T-helper 2 cell treated with Interferon-gamma antibody and Interleukin-4, amounts not matched to agents 5 μg/mL and 100 μg/mL, for 36 hours (primary cell): ENCODE results near the gene MRPS18A.
"Not testable (repeated sequence)": the region's sequence is repeated elsewhere in the genome, so short reads cannot be mapped to it uniquely, and the experiment has no call there.

Experiments
- DNase-seq: peaks from one replicate; pipeline ENCODE4 v3.0.0; 2021; ENCODE audit warnings: low spot score
- H3K27ac Mint-ChIP-seq: one replicate; pipeline ENCODE4 v1.8.0; 2021; ENCODE audit warnings: mild to moderate bottlenecking, mixed read lengths
- H3K27me3 Mint-ChIP-seq: one replicate; pipeline ENCODE4 v1.8.0; 2021; ENCODE audit warnings: low read depth, mixed read lengths
- H3K36me3 Mint-ChIP-seq: one replicate; pipeline ENCODE4 v1.8.0; 2021; ENCODE audit warnings: low read depth, mixed read lengths
- H3K4me1 Mint-ChIP-seq: one replicate; pipeline ENCODE4 v1.8.0; 2021; ENCODE audit warnings: low read depth, mixed read lengths
- H3K4me3 Mint-ChIP-seq: one replicate; pipeline ENCODE4 v1.8.0; 2022; ENCODE audit warnings: mild to moderate bottlenecking, moderate library complexity, mixed read lengths
- H3K9me3 Mint-ChIP-seq: one replicate; pipeline ENCODE4 v1.8.0; 2021; ENCODE audit warnings: mixed read lengths

The MRPS18A gene

DNA sequence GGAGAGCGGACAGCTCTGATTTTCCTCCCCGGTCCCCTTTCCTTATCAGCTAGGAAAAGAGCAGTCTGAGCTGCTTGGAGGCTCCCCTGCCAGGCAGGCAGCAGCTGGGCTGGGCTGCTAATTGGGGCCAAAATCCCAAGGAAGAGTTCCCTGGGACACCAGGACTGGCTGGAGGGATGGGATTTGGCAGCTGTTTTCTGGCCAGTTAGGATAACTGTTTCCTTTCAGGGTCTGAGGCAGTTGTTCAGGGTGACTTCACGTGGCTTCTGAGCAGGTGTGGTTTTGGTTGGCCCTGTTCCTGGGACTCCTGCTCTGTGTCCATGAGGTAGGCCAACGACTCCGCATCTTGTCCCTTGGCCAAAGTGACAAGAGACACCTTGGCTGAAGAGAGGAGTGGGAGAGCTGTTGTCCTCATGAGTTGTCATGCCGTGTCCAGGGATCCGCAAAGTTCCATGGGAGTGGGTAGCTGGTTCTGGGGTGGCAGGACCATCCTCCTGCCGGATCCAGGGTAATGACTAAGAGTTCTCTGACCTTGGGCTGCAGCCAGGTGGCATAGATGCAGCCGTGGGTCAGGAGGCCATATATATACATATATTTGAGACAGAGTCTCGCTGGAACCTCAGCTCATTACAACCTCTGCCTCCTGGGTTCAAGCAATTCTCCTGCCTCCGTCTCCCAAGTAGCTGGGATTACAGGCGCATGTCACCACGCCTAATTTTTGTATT lies 21.2 kb downstream of the MRPS18A start:
- H3K27me3 Mint-ChIP-seq: no peaks in the 10 kb centered on the region
- peaks cover 33% of the 10 kb centered on the region for H3K4me1 Mint-ChIP-seq
- peaks cover 13% of the 10 kb centered on the region for H3K36me3 Mint-ChIP-seq
- no peak overlapping the region for H3K4me3 Mint-ChIP-seq
- no peak for DNase-seq
- no peaks in the 10 kb centered on the region for H3K9me3 Mint-ChIP-seq
- H3K27ac Mint-ChIP-seq: no peak overlapping the region

DNA sequence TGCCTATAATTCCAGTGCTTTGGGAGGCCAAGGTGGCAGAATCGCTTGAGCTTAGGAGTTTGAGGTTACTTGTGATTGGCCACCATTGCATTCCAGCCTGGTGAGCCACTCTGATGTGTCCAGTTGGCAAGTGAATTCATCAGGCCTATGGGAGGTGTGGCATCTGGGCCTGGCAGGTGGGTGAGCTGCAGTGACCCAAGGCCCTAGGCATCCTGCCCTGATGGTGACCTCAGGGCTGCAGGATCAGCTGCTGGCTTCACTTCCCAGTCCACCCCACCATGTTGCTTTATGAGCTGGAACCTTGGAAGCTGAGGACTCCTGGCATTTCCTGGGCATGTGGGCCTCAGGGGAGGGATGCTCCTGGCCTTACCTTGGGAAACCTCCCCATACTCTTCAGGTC lies 22.2 kb downstream of the MRPS18A start:
- peaks cover 6% of the 10 kb centered on the region for H3K9me3 Mint-ChIP-seq
- H3K27me3 Mint-ChIP-seq: no peaks in the 10 kb centered on the region
- no peak overlapping the region for H3K4me3 Mint-ChIP-seq
- no peak overlapping the region for H3K27ac Mint-ChIP-seq
- no peak for DNase-seq
- H3K36me3 Mint-ChIP-seq: peaks cover 9% of the 10 kb centered on the region
- H3K4me1 Mint-ChIP-seq: peaks cover 27% of the 10 kb centered on the region

DNA sequence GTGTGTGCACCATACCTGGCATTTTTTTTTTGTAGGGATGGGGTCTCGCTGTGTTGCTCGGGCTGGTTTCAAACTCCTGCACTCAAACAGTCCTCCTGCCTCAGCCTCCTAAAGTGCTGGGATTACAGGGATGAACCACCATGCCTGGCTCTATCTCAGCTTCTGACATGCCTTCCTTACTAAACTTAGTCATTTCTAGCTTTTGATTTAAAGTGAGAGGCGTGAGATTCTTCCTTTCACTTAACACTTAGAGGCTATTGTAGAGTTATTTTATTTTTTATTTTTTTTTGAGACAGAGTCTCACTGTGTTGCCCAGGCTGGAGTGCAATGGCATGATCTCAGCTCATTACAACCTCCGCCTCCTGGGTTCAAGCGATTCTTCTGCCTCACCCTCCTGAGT lies 24.6 kb downstream of the MRPS18A start:
- DNase-seq, H3K9me3 Mint-ChIP-seq, H3K4me3 Mint-ChIP-seq, H3K27me3 Mint-ChIP-seq, H3K36me3 Mint-ChIP-seq, H3K27ac Mint-ChIP-seq: not testable (repeated sequence)
- H3K4me1 Mint-ChIP-seq: peaks cover 13% of the 10 kb centered on the region

DNA sequence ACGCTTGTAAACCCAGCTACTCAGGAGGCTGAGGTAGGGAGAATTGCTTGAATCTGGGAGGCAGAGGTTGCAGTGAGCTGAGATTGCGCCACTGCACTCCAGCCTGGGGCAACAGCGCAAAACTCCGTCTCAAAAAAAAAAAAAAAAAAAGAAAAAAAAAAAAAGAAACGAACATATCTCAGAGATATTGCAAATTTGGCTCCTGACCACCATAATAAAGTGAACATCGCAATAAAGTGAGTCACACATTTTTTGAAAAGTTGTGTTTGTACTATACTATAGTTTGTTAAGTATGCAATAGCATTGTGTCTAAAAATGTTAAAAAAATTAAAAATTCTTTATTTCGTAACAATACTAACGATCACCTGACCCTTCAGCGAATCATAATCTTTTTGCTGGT lies 29.4 kb downstream of the MRPS18A start:
- peaks cover 2% of the 10 kb centered on the region for H3K36me3 Mint-ChIP-seq
- H3K4me1 Mint-ChIP-seq: peaks cover 6% of the 10 kb centered on the region
- no peak overlapping the region for H3K4me3 Mint-ChIP-seq
- DNase-seq: no peak
- H3K27me3 Mint-ChIP-seq: peaks cover 3% of the 10 kb centered on the region
- peaks cover 6% of the 10 kb centered on the region for H3K9me3 Mint-ChIP-seq
- no peak overlapping the region for H3K27ac Mint-ChIP-seq

DNA sequence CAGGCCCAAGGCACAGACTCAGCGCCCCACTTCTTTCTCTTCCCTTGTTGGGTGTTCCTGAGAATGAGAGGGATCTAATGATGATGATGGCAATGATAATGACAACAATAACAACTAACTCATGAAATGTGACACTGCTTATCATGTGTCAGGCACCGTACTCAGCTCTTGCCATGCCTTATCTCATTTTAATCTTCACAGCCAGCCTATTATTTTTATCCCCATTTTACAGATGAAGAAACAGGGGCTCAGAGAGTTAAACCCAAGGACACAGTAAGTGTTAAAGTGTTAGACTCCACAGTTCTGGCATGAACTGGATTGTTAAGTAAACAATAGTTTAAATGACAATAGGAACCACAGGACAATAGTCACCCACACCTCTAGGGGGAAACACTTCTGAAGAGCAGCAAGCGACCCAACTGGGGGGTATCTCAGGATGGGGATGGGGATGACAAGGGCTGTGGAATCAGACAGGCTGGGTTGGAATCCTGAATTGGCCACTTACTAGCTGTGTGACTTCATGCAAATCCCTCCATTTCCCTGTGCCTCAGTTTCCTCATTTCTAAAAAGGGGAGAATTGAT lies 30.3 kb downstream of the MRPS18A start:
- no peak for DNase-seq
- Mint-ChIP-seq H3K4me3 (no peak overlapping the region), H3K27ac (no peak overlapping the region), H3K36me3 (peaks cover 2% of the 10 kb centered on the region), H3K4me1 (peaks cover 2% of the 10 kb centered on the region), H3K27me3 (peaks cover 3% of the 10 kb centered on the region), H3K9me3 (peaks cover 6% of the 10 kb centered on the region)

DNA sequence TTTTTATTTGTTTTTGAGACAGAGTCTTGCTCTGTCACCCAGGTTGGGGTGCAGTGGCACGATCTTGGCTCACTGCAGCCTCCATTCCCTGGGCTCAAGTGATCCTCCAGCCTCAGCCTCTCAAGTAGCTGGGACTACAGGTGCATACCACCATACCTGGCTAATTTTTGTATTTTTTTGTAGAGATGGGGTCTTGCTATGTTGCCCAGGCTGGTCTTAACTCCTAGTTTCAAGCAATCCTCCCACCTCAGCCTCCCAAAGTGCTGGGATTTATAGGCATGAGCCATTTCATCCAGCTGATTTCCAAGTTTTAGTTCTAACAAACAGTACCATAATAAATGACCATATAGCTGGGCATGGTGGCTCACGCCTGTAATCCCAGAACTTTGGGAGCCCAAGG lies 34.8 kb downstream of the MRPS18A start:
- H3K4me3 Mint-ChIP-seq, H3K36me3 Mint-ChIP-seq, DNase-seq, H3K27me3 Mint-ChIP-seq, H3K27ac Mint-ChIP-seq, H3K9me3 Mint-ChIP-seq, H3K4me1 Mint-ChIP-seq: not testable (repeated sequence)

DNA sequence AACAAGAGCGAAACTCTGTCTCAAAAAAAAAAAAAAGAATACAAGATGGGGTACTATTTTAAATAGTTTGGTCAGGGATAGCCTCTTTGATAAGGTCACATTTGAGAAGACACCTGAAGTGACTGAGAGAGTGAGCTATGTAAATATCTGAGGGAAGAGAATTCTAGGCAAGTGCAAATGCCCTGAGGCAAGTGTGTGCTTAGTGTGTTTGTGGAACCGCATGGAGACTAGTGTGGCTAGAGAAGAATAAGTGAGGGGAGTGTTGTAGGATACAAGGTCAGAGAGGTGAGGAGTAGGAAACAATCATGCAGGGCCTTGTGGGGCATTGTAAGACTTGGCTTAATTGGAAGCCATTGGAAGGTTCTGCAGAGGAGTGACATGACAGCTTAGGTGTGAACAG lies 39.3 kb downstream of the MRPS18A start:
- H3K27ac Mint-ChIP-seq: no peak overlapping the region
- no peak overlapping the region for H3K4me3 Mint-ChIP-seq
- no peaks in the 10 kb centered on the region for H3K9me3 Mint-ChIP-seq
- peaks cover 2% of the 10 kb centered on the region for H3K36me3 Mint-ChIP-seq
- peaks cover 2% of the 10 kb centered on the region for H3K27me3 Mint-ChIP-seq
- DNase-seq: no peak
- H3K4me1 Mint-ChIP-seq: peaks cover 5% of the 10 kb centered on the region

DNA sequence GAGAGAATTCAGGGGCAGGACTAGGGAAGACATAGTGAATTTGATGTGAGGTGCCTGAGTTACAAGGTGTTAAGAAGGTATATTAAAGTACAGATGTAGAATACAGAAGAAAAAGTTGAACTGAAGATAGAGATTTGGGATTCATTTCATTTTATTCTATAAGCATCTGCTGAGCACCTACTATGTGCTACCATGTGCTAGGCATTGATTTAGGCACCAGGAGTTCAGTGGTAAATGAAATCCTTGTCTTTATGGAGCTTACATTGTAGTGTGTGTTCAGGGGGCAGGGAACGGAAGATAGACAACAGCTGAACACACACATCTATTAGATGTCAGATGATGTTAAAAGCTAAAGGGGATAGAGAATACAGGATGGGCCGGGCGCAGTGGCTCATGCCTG lies 40.0 kb downstream of the MRPS18A start:
- peaks cover 6% of the 10 kb centered on the region for H3K36me3 Mint-ChIP-seq
- H3K4me3 Mint-ChIP-seq: no peak overlapping the region
- DNase-seq: no peak
- H3K27ac Mint-ChIP-seq: no peak overlapping the region
- peaks cover 2% of the 10 kb centered on the region for H3K27me3 Mint-ChIP-seq
- H3K4me1 Mint-ChIP-seq: peaks cover 5% of the 10 kb centered on the region
- H3K9me3 Mint-ChIP-seq: no peaks in the 10 kb centered on the region

DNA sequence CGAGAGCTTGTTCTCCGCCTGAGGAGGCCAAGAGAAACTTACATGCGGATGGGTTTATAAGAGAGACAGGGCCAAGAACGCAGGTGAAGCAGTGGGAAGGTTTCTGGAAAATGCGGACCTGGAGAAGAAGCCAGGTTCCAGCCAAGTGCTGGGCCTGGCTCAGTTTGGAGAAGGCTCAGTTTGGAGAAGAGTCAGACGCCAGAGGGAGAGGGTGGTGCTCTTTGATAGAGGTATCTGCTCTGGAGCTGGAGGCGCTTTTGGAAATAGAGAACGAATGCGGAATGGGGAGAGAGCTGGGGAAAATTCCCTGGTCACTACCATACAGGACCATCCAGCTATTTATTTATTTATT lies 42.0 kb downstream of the MRPS18A start:
- peaks cover 2% of the 10 kb centered on the region for H3K27me3 Mint-ChIP-seq
- H3K4me3 Mint-ChIP-seq: peak overlapping the region; percentile 79
- H3K9me3 Mint-ChIP-seq: no peaks in the 10 kb centered on the region
- no peak for DNase-seq
- H3K36me3 Mint-ChIP-seq: peaks cover 15% of the 10 kb centered on the region
- peaks cover 5% of the 10 kb centered on the region for H3K4me1 Mint-ChIP-seq
- H3K27ac Mint-ChIP-seq: no peak overlapping the region

DNA sequence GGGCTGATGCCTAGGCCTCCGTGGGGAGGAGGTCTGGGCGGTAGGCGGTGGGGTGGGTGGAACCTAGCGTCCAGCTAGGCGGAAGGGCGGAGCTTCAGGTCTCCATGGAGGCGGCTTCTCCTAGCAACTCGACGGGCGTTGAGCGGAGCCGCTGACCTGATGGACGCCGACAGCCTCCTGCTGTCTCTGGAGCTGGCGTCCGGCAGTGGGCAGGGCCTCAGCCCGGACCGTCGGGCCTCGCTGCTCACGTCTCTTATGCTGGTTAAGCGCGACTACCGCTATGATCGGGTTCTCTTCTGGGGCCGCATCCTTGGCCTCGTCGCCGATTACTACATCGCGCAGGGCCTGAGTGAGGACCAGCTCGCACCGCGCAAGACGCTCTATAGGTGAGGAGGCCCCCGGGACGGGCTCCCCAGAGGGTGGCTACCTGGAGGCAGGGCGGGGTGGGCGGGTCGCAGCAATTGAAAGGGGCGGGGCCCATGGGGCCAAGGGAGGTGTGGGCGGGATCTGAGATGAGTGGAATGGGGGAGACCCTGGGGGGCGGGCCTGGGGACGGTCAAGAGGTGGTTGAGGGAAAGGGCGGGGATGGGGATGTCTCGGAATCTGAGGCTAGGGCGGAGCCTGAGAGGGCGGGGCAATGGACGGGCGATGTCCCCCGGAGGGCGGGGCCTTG lies 42.5 kb downstream of the MRPS18A start, which contains the start of gene RSPH9:
Gene RSPH9, plus strand, starts transcription at position 97 of the 673 bp plus-strand sequence. Its CDS starts 63 bp downstream, at position 160.
- Mint-ChIP-seq H3K4me1 (peaks cover 10% of the 10 kb centered on the region), H3K27me3 (peaks cover 2% of the 10 kb centered on the region), H3K36me3 (peaks cover 20% of the 10 kb centered on the region), H3K9me3 (no peaks in the 10 kb centered on the region), H3K27ac (no peak within 1 kb of the TSS), H3K4me3 (peak within 1 kb of the TSS; percentile 79)
- peak; percentile 70 for DNase-seq

DNA sequence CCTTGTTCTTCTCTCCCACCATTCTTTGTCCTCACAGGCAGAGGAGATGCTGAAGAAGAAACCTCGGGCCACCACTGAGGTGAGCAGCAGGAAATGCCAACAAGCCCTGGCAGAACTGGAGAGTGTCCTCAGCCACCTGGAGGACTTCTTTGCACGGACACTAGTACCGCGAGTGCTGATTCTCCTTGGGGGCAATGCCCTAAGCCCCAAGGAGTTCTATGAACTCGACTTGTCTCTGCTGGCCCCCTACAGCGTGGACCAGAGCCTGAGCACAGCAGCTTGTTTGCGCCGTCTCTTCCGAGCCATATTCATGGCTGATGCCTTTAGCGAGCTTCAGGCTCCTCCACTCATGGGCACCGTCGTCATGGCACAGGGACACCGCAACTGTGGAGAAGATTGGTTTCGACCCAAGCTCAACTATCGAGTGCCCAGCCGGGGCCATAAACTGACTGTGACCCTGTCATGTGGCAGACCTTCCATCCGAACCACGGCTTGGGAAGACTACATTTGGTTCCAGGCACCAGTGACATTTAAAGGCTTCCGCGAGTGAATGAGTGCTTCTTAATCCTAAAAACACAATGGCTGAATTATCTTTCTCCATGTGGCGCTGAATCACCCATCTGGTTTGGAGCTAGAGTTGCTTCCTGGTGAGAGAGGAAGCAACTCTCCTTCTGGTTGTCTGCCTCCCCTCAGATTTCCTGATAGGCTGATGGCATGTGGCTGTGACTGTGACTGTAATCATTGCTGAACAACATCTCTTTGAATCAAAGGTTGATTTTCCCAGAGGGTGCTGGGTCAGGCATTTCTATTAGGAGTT lies 47.4 kb downstream of the MRPS18A start:
- Mint-ChIP-seq H3K9me3 (no peaks in the 10 kb centered on the region), H3K27me3 (no peaks in the 10 kb centered on the region), H3K36me3 (peaks cover 41% of the 10 kb centered on the region), H3K4me3 (no peak overlapping the region), H3K4me1 (peaks cover 27% of the 10 kb centered on the region), H3K27ac (no peak overlapping the region)
- DNase-seq: no peak

DNA sequence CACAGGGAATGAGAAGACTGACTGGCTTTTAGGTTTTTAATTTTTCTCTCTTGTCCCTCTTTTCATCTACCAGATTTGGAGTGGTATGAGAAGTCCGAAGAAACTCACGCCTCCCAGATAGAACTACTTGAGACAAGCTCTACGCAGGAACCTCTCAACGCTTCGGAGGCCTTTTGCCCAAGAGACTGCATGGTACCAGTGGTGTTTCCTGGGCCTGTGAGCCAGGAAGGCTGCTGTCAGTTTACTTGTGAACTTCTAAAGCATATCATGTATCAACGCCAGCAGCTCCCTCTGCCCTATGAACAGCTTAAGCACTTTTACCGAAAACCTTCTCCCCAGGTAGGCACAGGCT lies 51.3 kb downstream of the MRPS18A start:
- no peak for DNase-seq
- Mint-ChIP-seq H3K27ac (peak overlapping the region; percentile 92), H3K4me1 (peaks cover 34% of the 10 kb centered on the region), H3K27me3 (no peaks in the 10 kb centered on the region), H3K36me3 (peaks cover 29% of the 10 kb centered on the region), H3K4me3 (peak overlapping the region; percentile 98), H3K9me3 (no peaks in the 10 kb centered on the region)

DNA sequence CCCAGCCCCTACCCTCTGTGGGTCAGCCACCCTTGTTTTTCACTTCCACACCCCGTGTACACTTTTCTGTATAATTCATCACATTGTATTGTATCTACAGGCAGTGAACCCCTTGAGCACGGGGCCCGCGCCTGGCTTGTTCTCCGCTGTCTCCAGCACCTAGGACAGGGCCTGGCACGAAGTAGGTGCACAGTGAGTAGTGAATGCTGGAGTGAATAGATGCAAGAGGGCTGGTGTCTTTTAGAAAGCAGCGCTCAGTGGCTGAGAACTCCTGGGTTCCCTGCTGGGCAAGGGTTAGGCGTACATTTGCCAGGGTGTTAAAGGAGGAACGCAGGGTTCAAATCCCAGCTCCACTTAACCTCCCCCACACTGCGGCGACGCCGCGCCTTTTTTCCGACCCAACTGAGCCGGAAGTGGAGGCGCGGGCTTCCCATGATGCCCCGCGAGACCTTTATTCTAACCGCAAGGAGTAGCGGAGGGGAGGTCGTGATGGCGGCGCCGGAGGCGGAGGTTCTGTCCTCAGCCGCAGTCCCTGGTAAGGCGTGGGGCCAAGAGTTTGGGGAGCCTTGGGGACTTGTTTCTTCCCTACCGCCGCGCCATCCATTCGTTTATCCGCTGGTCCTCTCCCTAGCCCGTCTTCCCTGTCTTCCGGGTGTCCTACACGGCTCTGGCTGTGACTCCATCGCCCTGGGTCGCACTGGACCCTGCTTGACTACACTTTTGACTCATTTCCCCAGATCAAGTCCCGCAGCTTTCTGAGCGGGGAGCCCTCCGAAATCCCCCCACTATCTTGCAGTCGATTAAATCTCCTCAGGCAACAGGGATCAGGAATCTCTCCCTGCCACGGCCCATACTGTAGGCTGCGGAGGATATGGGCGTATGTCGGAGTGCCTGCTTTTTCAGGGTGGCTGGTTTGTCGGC lies 51.9 kb downstream of the MRPS18A start, which contains the start of gene MAD2L1BP:
Gene MAD2L1BP, plus strand, starts transcription at position 454 of the 921 bp plus-strand sequence. Its CDS starts 36 bp downstream, at position 490.
- peak; percentile 89 for DNase-seq
- H3K4me3 Mint-ChIP-seq: peak within 1 kb of the TSS; percentile 98
- peak within 1 kb of the TSS; percentile 92 for H3K27ac Mint-ChIP-seq
- H3K4me1 Mint-ChIP-seq: peaks cover 38% of the 10 kb centered on the region
- no peaks in the 10 kb centered on the region for H3K9me3 Mint-ChIP-seq
- H3K36me3 Mint-ChIP-seq: peaks cover 27% of the 10 kb centered on the region
- no peaks in the 10 kb centered on the region for H3K27me3 Mint-ChIP-seq
